ENCODE data around the gene KLK15. TPM values are rescaled to one million over a fixed set of nuclear protein-coding genes. Genes with fewer than 3 reads are reported as not detected.

KLK15 gene
- polyA plus RNA-seq, 1 donor from 2014 or later: not detected

- Histone ChIP-seq H3K4me2 (ENCODE audit: low read length) (no peak overlapping the region), H3K27ac (ENCODE audit: low read length) (peak overlapping the region; percentile 2), H3K27me3 (ENCODE audit: insufficient read depth, low read depth, low read length) (peaks cover 26% of the 10 kb centered on the region), H2AFZ (ENCODE audit: low read depth, low read length) (no peak overlapping the region), H3K9me2 (ENCODE audit: insufficient read depth, low read length) (no peaks in the 10 kb centered on the region), H3K9me3 (ENCODE audit: low read length) (no peaks in the 10 kb centered on the region), H3F3A (ENCODE audit: insufficient read depth, low read length, poor library complexity, severe bottlenecking) (no peaks in the 10 kb centered on the region), H3K79me2 (replicated peaks; ENCODE audit: insufficient read depth, low read length) (no peaks in the 10 kb centered on the region), H3K9ac (ENCODE audit: low read length) (no peak overlapping the region), H3K36me3 (ENCODE audit: insufficient read depth, low read length) (no peaks in the 10 kb centered on the region), H3K4me3 (ENCODE audit: low read length) (no peak overlapping the region), H4K20me1 (ENCODE audit: insufficient read depth) (no peaks in the 10 kb centered on the region)
- TF ChIP-seq EZH2 (IDR thresholded peaks at IDR 0.05; ENCODE audit: borderline replicate concordance, insufficient read depth, low read length, poor library complexity, severe bottlenecking): no peak
- TF ChIP-seq EP300 (conservative IDR thresholded peaks at IDR 0.05; ENCODE audit: poor library complexity, severe bottlenecking): no peak
- TF ChIP-seq SMC3 (conservative IDR thresholded peaks at IDR 0.05; ENCODE audit: poor library complexity): no peak
- TF ChIP-seq RAD21 (conservative IDR thresholded peaks at IDR 0.05): no peak
- no peak for TF ChIP-seq REST (IDR thresholded peaks at IDR 0.05; ENCODE audit: borderline replicate concordance)
- TF ChIP-seq POLR2AphosphoS5 (IDR thresholded peaks at IDR 0.05): no peak
- TF ChIP-seq TAF1 (IDR thresholded peaks at IDR 0.05; ENCODE audit: low read depth): no peak
- no peak for TF ChIP-seq MXI1 (conservative IDR thresholded peaks at IDR 0.05; ENCODE audit: poor library complexity, severe bottlenecking)
- no peak for TF ChIP-seq CTCF (IDR thresholded peaks at IDR 0.05; ENCODE audit: poor library complexity, severe bottlenecking)
Measured at GRCh38 chr19:50778906-50779430, 54.4 kb downstream of the KLK15 start.

GRCh38 chr19:50777830-50778303, 55.5 kb downstream of the KLK15 start:
- TF ChIP-seq RAD21 (conservative IDR thresholded peaks at IDR 0.05) (peak; percentile 2), REST (IDR thresholded peaks at IDR 0.05; ENCODE audit: borderline replicate concordance) (no peak), SMC3 (conservative IDR thresholded peaks at IDR 0.05; ENCODE audit: poor library complexity) (peak; percentile 44)
- Histone ChIP-seq H3K27me3 (ENCODE audit: insufficient read depth, low read depth, low read length) (peaks cover 26% of the 10 kb centered on the region), H3F3A (ENCODE audit: insufficient read depth, low read length, poor library complexity, severe bottlenecking) (no peaks in the 10 kb centered on the region), H3K79me2 (replicated peaks; ENCODE audit: insufficient read depth, low read length) (no peaks in the 10 kb centered on the region), H3K9me3 (ENCODE audit: low read length) (no peaks in the 10 kb centered on the region), H2AFZ (ENCODE audit: low read depth, low read length) (peak overlapping the region; percentile 5), H4K20me1 (ENCODE audit: insufficient read depth) (no peaks in the 10 kb centered on the region), H3K9ac (ENCODE audit: low read length) (peak overlapping the region; percentile 14), H3K4me3 (ENCODE audit: low read length) (peak overlapping the region; percentile 61), H3K9me2 (ENCODE audit: insufficient read depth, low read length) (no peaks in the 10 kb centered on the region), H3K36me3 (ENCODE audit: insufficient read depth, low read length) (no peaks in the 10 kb centered on the region), H3K4me2 (ENCODE audit: low read length) (peak overlapping the region; percentile 65), H3K27ac (ENCODE audit: low read length) (no peak overlapping the region)

Measured in neural cell (in vitro differentiated cells).